BJ (cell line): ENCODE data around the gene SPTLC1. TPM values are rescaled to one million over a fixed set of nuclear protein-coding genes. Genes with fewer than 3 reads are reported as not detected.

Experiments
- CTCF ChIA-PET: fragments of 350-600 bp; formaldehyde crosslinking; extraction: SDS; loops from one replicate; lab custom pipeline; 2021; ENCODE audit warnings: antibody characterized with exemption, inconsistent platforms; lab: Yijun Ruan, JAX
- POLR2A ChIA-PET: fragments of 300-600 bp; sonication (Branson Sonifier 250); formaldehyde crosslinking; extraction: SDS; loops from one replicate; lab custom pipeline; 2021; ENCODE audit warnings: antibody characterized with exemption; lab: Charles Lee
- DNase-seq: peaks from one replicate; pipeline ENCODE4 v3.0.0-alpha.2; 2011; ENCODE audit warnings: low read depth
- H3K27me3 ChIP-seq: 2 replicates; pipeline ENCODE4 v1.6.0; 2011; ENCODE audit warnings: low read length; ENCODE audit not compliant: control insufficient read depth, insufficient read depth
- H3K36me3 ChIP-seq: 2 replicates; pipeline ENCODE4 v1.5.1; 2011; ENCODE audit warnings: low read length; ENCODE audit not compliant: control insufficient read depth, insufficient read depth
- H3K4me3 ChIP-seq: 2 replicates; pipeline ENCODE4 v1.5.1; 2011; ENCODE audit warnings: low read depth, mild to moderate bottlenecking, control low read depth, low read length
- CTCF ChIP-seq: IDR thresholded peaks from 2 replicates; pipeline ENCODE4 v1.5.1; 2011; ENCODE audit warnings: low read depth, mild to moderate bottlenecking, control low read depth, inconsistent platforms, low read length, moderate library complexity; ENCODE audit not compliant: insufficient read depth
- polyA plus RNA-seq: library from polyadenylated mRNA; depleted of rRNA; stranded (reverse); fragments of >200 nt; gene quantifications from 2 replicates; pipeline ENCODE4 v1.2.3, GENCODE V29; 2011

Gene SPTLC1
- polyA plus RNA-seq, 1 experiment = 102 TPM

- CTCF ChIA-PET = interaction anchor here (5.0 to 11.3 kb wide), 2 partner anchors 81 to 100 kb away, joined by 45 to 375 read pairs; no protein-coding TSS in a partner anchor
- DNase-seq = no peak
- H3K36me3 ChIP-seq = no peaks in the 10 kb centered on the region
- H3K4me3 ChIP-seq = no peak overlapping the region
- no peak for TF ChIP-seq CTCF
- peaks cover 1% of the 10 kb centered on the region; the same call in 1 of the 2 replicates for H3K27me3 ChIP-seq
- POLR2A ChIA-PET = no interaction called here
Measured at GRCh38 chr9:92142329-92142728, 27.1 kb upstream of the SPTLC1 start.

DNA sequence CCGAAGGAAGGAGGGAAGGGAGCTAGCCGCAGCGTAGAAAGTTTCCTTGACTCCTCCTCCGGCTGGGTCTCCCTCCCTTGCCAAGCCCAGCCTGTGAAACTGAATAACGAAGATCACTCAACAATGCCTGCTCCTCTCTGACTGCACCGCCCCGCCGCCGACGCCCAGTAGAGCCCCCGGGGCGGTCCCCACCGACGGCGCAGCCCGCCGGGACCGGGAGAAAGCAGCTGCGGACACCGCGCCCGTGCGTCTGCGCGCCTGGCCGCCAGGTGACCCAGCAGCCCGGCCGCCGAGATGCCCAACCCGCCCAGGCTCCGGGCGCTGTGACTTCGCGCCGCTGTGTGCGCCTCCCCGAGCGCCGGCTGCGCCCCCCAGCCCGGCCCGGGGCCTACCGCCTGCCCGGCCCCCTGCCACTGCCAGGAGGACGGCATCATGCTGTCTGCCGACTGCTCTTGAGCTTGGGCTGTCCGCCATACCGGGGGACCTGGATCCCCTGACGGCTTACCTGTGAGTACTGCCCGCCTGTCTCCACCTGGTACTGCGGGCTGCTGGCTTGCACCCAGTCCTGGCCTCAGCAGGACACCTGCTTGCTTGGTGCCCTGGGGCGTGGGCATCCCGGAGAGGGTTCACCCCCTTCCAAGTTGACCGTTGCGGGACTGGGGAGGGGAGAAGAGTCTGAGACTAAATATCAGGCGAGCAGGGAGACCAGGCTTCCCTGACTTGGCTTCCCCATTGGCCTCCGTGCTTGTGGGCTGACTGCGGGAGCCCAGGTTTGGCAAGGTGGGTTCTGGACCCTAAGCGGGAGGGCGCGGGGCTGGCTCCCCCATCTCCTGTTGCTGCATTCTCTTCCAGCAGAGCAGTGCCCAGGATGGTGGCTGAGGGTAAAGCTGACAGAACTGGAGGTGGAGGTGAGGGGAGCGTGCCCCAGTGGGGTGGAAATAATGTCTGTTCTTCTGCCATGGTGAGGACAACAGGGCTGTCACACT, 26.2 kb upstream of the SPTLC1 start:
- no peak for DNase-seq
- Histone ChIP-seq H3K36me3 (no peaks in the 10 kb centered on the region), H3K27me3 (peaks cover 1% of the 10 kb centered on the region; the same call in 1 of the 2 replicates), H3K4me3 (peak overlapping the region; percentile 41)
- POLR2A ChIA-PET = no interaction called here
- no peak for TF ChIP-seq CTCF
- CTCF ChIA-PET = interaction anchor here (1.0 to 11.3 kb wide), 27 partner anchors 7 to 649 kb away, joined by 3 to 375 read pairs (median 15); partner anchors contain the start of genes CENPP and NOL8

- Histone ChIP-seq H3K4me3 (peak overlapping the region; percentile 41), H3K27me3 (peaks cover 1% of the 10 kb centered on the region; the same call in 1 of the 2 replicates), H3K36me3 (no peaks in the 10 kb centered on the region)
- no peak for TF ChIP-seq CTCF
- DNase-seq = no peak
- ChIA-PET POLR2A (no interaction called here), CTCF (interaction anchor here (0.8 to 11.3 kb wide), 35 partner anchors 8 to 650 kb away, joined by 3 to 375 read pairs (median 9); partner anchors contain the start of genes CENPP and NOL8)
Measured at GRCh38 chr9:92140754-92141143, 25.5 kb upstream of the SPTLC1 start.

GRCh38 chr9:92140074-92140753, 25.0 kb upstream of the SPTLC1 start:
- TF ChIP-seq CTCF = peak; percentile 96
- H3K36me3 ChIP-seq = no peaks in the 10 kb centered on the region
- DNase-seq = no peak
- ChIA-PET POLR2A (no interaction called here), CTCF (interaction anchor here (0.6 to 11.3 kb wide), 43 partner anchors 8 to 650 kb away, joined by 3 to 375 read pairs (median 6); partner anchors contain the start of genes CENPP and NOL8)
- H3K27me3 ChIP-seq = peaks cover 1% of the 10 kb centered on the region; the same call in 1 of the 2 replicates
- H3K4me3 ChIP-seq = no peak overlapping the region
